CD4-positive, alpha-beta T cell treated with Interleukin-2 at 100 ng/mL for 4 hours (primary cell): Measurements from ENCODE around the gene NHERF2.

Experiments
- DNase-seq: peaks from one replicate; pipeline ENCODE4 v3.0.0-alpha.2; 2020; ENCODE audit warnings: low spot score

NHERF2 gene

DNA sequence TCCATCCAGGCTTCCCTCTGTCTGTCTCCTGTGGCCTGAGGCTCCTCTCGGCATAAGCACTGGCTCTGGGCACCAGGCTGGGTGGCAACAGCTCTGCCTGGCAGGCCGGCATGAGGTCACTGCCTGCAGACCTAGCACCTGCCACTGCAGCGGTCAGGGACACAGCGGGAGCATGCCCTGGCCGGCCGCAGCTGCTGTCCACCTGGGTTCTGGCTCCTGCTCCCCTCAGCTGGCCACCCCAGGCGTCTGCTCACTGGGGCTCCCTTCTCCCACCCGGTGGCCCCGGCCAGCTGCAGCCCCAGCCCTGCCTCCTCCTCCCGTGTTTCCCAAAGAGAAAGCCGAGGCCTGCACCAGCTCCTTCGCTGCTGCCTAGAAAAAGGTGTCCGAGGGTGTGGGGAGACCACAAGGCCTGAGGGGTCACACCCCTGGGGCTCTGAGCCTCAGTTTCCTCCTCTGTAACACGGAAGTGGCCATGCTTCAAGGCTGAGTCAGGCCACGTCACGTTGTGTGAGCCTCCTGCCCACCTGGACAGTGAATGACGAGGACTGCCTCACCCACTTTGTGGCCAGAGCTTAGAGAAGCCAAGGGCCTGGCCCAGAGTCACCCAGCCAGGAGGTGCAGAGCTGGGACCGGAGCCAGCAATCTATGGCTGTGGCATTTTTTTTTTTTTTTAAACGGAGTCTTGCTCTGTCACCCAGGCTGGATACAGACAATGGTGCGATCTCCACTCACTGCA is 14.3 kb downstream of the NHERF2 start:
- no peak for DNase-seq

DNA sequence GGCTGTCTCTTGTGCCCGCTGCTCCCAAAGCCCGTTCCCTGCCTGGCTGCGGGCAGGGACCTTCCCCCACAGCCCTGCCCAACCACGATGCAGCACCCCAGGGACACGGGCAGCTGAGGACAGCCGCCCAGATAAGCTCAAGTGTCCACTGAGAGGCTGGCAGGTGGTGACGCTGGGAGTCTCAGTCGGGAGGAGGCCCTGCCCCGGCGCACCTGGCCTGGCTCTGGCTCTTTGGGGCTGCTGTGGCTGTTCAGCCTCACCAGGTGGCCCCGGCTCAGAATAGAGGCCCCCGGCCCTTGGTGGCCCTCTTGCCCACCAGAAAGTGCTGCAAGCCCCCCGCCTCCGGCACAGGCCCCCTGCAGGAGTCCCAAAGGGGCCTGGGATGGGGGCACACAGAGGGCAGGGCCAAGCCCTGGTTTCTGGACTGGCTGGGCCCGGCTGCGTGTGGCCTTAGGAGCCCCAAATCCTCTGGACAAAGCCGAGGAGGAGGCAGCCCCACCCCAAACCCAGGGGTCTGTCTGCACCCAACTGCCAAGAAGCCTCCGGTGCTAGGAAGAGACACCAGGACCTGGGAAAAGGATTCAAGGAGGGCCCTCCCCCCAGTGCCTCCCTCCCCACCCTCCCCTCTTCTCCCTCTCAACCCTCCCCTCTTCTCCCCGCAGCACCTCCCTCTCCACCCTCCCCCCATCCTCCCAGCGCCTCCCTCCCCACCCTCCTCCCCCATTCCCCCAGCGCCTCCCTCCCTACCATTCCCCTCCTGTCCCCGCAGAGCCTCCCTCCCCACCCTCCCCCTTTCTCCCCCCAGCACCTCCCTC is 15.7 kb downstream of the NHERF2 start:
- DNase-seq = no peak

DNA sequence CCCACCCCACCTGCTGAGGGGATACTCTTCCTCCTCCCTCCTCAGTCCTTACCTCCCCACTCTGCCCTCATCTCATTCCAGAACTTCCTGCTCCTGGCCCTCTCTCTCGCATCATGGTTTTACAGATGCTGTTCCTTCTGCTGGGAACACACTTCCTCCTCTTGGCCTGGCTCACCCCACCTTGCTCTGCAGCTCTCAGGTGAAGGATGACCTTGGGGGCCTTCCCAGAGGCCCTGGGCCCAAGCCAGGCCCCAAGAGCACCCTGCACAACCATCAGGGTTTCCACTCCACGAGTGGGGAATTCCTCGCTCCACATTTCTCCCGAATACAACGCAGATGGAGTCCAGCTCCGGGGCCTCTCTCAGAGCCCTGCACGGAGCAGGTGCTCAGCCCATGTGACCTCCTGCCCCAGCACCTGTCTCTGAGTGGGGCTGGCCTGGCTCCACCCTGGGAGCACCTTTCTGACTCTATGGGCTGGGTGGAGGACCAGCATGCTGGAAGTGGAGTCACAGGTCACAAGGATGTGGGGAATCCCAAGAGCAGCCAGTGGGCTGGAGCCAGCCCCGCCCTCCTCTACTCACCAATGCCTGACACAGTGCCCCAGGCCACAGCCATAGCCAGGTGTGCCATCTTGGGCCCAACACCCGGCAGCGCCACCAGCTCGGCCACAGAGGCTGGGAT is 16.4 kb downstream of the NHERF2 start:
- DNase-seq = no peak

GRCh38 chr16:2043667-2044451 is 17.2 kb downstream of the NHERF2 start:
- no peak for DNase-seq

GRCh38 chr16:2044541-2044940 is 17.8 kb downstream of the NHERF2 start:
- no peak for DNase-seq

DNA sequence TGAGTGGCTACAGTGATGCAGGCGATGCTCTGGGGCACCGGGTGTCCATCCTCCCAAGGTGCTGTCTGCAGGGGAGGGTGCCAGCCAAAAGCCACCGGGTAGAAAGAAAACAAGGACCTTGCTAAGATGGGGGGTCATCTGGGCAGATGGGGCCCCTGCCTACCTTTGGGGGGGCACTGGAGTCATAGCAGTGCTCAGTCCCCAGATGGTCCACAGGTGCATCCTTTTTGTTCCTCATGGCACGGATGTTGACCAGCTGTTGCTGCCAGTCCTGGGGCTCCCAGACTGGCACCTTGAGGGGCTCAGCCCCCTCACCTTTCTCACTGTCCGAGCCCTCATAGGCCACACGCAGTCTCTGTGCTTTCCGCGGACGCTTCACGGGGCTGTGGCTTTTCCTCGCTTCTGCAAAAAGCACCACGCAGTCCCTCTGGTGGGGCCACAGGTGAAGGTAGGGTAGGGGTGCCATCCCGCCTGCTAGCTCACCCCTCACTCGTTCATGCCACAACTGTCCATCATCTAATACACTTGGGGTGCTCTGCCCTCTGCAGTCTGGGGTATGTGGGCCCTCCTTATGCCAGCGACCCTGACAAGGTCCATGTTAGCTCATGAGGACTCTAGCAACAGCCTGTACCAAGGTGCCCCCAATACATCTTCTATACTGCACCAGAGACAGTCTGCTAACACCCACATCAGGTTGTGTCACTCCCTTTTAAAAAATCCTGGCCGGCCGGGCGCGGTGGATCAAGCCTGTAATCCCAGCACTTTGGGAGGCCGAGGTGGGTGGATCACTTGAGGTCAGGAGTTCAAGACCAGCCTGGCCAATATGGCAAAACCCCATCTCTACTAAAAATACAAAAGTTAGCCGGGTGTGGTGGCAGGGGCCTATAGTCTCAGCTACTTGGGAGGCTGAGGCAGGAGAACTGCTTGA is 19.5 kb downstream of the NHERF2 start:
- no peak for DNase-seq

DNA sequence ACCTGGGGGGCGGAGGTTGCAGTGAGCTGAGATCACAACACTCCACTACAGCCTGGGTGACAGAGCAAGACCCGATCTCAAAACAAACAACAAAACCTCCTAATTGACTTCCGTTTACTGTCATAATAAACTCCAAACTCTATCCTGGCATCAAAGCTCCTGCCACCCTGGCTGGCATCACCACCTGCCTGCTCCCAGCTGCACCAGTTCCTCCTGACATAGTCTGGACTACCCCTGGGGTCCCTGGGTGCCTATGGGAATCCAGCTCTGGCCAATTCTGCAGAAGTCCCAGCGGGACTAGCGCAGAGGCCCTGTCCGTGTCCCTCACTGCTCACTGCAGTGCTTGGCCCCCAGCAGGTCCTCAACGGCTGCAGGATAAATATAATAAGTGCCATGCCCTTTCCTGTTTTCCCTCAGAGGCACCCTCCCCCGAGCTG is 20.2 kb downstream of the NHERF2 start:
- DNase-seq = no peak

GRCh38 chr16:2047330-2048115 is 20.8 kb downstream of the NHERF2 start, which contains the start of the genes NTHL1 and TSC2:
Gene NTHL1 (minus strand): TSS chr16:2047834. CDS start chr16:2047823, 11 bp downstream.
Gene TSC2 (plus strand): TSS chr16:2047985. CDS start chr16:2048616, 631 bp downstream.
- DNase-seq = peak; percentile 94

DNA sequence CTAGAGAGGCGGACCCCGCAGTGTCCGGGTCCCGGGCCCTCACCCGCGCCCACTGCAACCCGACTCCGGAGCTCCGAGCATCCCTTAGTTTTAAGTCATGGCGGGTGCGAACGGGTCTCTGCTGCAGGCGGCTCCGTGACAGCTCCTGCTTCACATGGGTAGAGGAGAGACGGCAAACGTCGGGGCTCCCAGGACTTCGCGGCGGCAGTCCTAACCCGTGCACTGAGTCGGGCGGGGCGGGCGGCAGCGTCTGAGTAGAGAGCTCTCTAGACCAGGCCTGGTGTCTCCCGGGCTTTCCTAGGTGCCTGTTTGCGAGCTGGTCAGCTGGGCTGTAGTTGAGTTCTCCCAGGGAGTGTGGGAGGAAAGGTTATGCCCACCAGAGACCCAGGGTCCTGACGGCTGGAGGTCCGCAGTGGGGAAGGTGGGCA is 21.4 kb downstream of the NHERF2 start:
- DNase-seq = no peak

DNA sequence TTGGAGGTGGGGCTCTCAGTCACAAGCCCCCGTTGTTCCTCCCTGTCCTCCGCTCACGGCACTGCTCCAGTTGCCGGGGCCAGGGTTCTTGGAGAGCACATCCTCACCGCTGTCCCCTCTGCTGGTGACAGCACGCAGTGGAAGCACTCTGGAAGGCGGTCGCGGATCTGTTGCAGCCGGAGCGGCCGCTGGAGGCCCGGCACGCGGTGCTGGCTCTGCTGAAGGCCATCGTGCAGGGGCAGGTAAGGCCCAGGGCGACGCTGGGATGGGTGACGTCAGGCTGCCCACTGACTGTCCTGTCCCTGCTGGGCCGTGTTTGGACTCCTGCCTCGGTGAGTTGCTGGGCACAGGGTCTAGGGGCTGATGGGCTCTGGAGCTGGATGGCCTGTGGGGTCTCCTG is 26.5 kb downstream of the NHERF2 start:
- DNase-seq = no peak

GRCh38 chr16:2053897-2054296 is 27.2 kb downstream of the NHERF2 start:
- DNase-seq = no peak

DNA sequence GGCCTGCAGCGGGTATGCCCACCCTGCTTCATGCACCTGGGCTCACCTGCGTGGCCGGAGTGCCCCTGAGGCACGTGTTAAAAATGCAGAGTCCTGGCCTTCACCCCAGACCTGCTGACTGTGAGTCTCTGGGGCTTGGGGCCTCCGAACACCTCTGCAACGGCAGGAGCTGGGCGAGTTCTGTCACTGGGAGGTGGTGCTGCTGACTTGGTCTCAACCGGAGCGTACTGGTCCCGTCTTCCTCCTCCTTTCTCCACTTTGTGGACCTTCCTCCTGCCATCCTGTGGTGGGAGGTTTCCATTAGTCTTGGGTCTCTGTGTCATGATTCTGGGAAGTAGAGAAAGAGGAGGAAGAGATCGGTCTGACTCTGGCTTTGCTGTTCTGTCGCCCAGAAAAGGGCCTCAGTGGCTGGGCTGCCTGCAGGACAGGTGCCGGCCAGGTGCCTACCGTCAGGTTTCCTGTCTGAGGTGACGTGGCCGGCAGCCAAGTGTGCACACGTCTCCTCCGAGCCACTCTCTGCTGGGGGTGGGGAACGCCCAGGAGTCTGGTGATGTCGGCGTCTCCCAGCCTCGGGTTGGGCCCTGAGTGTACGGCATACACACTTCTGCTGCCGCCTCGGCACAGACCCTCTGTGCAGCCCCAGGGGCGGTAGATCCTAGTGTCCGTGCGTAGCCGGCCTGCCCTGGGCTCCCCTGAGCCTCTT is 28.0 kb downstream of the NHERF2 start:
- DNase-seq = no peak

DNA sequence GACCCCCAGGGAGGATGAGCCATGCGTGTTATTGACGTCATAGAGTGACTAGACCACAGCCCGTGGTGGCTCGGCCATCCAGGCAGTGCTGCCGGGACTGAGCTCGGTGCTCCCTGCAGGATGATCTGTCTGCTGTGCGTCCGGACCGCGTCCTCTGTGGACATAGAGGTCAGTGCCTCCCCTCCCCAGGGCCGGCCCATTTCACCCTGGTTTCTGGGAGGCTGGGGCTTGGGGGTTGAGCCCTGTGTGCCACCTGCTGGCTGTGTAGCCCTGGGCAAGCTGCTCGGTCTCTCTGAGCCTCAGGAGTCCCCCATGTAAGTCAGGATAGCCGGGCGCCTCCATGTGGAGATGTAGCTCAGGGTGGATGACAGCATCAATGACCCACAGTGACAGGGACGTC is 29.4 kb downstream of the NHERF2 start:
- DNase-seq = no peak

DNA sequence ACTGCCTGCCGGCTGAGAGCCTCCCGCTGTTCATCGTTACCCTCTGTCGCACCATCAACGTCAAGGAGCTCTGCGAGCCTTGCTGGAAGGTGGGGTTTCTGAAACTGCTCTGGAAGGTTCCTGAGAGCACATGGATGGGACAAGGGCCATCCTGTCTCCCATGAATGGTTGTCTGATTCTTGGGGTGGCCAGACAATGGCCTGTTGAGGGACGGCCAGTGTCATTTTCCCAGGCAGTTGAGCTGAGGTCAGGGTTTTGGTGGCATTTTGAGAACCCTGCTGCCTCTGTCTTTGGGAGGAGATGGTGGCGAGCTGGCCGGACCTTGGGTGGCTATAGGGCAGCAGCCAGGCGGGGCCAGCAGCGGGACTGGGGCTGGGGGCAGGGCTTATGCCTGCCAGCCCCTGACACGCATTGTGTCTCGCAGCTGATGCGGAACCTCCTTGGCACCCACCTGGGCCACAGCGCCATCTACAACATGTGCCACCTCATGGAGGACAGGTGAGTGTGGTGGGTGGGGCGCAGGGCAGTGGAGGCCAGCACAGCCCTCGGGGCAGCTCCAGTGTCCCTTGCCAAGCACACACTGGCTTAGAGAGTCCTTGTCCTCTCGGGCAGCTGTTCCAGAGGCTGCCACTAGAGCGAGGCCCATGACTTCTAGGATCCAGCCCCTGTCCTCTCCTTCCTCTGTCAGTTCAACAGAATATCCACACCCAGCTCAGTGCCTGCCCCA is 30.1 kb downstream of the NHERF2 start:
- DNase-seq = no peak

- DNase-seq = no peak
Measured at GRCh38 chr16:2057438-2057837, 30.7 kb downstream of the NHERF2 start.

GRCh38 chr16:2058420-2058819 is 31.7 kb downstream of the NHERF2 start:
- no peak for DNase-seq

DNA sequence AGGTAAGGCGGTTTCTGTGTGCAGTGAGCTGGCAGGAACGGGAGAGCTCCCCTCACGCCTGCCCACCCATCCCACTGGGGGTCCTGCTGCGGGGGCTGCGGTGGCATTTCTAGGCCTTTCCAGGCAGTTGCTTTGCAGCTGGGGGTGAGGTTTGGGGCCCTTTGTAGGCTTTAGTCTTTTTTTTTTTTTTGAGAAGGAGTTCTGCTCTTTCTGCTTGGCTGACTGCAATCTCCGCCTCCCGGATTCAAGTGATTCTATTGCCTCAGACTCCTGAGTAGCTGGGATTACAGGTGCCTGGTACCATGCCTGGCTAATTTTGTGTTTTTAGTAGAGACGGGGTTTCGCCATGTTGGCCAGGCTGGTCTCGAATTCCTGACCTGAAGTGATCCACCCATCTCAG is 32.2 kb downstream of the NHERF2 start:
- DNase-seq = no peak

DNA sequence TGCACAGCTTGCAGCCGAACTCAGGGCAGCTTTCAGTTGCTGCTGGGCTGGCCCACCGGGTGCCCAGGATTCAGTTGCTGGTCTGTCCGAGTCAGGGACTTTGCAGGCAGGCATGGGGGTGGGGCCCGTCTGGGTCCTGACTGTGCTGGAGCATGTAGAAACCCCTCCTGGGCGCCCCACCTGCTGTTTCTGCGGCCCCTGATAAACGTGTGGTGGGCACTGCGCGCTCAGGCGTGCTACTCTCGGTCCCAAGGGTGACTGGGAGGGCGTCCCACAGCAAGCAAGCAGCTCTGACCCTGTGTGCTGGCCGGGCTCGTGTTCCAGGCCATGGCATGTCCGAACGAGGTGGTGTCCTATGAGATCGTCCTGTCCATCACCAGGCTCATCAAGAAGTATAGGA is 33.6 kb downstream of the NHERF2 start:
- DNase-seq = no peak

DNA sequence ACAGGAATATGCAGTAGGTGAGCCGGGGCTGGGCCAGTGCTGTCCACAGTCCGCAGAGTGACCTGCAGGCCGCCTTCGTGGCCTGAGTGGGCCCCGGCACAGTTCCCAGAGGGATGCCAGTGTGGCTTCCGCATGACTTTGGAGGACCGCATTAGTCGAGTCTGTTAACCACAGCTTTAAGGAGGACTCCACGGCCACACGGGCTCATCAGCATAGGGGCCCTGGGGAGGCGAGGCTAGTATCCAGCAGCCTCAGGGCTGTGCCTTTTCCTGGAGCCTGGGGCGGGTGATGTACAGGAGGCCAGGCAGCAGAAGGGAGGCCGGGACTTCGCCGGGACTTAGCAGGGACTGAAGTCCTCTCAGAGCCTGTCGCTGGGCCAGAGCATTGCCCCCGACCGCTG is 34.3 kb downstream of the NHERF2 start:
- DNase-seq = no peak
